Stomach (tissue), 9 donors: ENCODE results near the gene OMD. TPM values are rescaled to one million over a fixed set of nuclear protein-coding genes. Genes with fewer than 3 reads are reported as not detected.

ENCODE experiments used
- DNase-seq, 2 donors: peaks; one replicate each; pipeline versions ENCODE4 v3.0.0 to v3.0.0-alpha.2; 2013 to 2019
- H3K27ac ChIP-seq, 5 donors: fragments of 200-600 bp in 4 of 5; sonication (generic) in 4 of 5; one replicate each; pipeline ENCODE4 v1.5.1; 2013 to 2019; ENCODE audit warnings: mild to moderate bottlenecking in 1 of 5, moderate library complexity in 1 of 5
- H3K27me3 ChIP-seq, 3 donors: fragments of 200-600 bp; sonication (generic); one replicate each; pipeline ENCODE4 v1.5.1; 2017 to 2019; ENCODE audit warnings: mixed run types in 1 of 3
- H3K36me3 ChIP-seq, 4 donors: fragments of 200-600 bp; sonication (generic); 1 replicate in 3 of 4; 2 replicates in 1 of 4; pipeline ENCODE4 v1.5.1; 2016 to 2019
- H3K4me1 ChIP-seq, 4 donors: fragments of 200-600 bp; sonication (generic); one replicate each; pipeline ENCODE4 v1.5.1; 2016 to 2019
- H3K4me3 ChIP-seq, 4 donors: fragments of 200-600 bp; sonication (generic) in 3 of 4; one replicate each; pipeline ENCODE4 v1.5.1; 2016 to 2019; ENCODE audit warnings: mild to moderate bottlenecking in 1 of 4
- H3K9me3 ChIP-seq, 4 donors: fragments of 200-600 bp; sonication (generic); one replicate each; pipeline ENCODE4 v1.5.1; 2016 to 2019
- CTCF ChIP-seq, 7 experiments: fragments of 450-650 bp in 4 of 7; fragments of 200-600 bp in 3 of 7; sonication (generic) in 3 of 7; IDR thresholded peaks; one replicate each; pipeline ENCODE4 v1.5.1; 2016 to 2019; ENCODE audit warnings: antibody characterized with exemption in 7 of 7, control low read depth in 2 of 7, mild to moderate bottlenecking in 1 of 7
- EP300 ChIP-seq: sonication (generic); formaldehyde crosslinking; IDR thresholded peaks from one replicate; pipeline ENCODE4 v1.6.1; 2017; ENCODE audit warnings: antibody characterized with exemption
- POLR2A ChIP-seq, 4 donors: fragments of 450-650 bp; IDR thresholded peaks; one replicate each; pipeline ENCODE4 v1.6.1; 2016; ENCODE audit warnings: antibody characterized with exemption in 4 of 4, control low read depth in 2 of 4, mild to moderate bottlenecking in 1 of 4, moderate library complexity in 1 of 4
- POLR2AphosphoS5 ChIP-seq, 3 donors: sonication (generic); formaldehyde crosslinking; IDR thresholded peaks; one replicate each; pipeline ENCODE4 v1.6.1; 2016; ENCODE audit warnings: antibody characterized with exemption in 3 of 3
- WGBS, 5 donors: extraction: QIAGEN DNeasy Blood & Tissue Kit in 3 of 5; methylation state at CpG; one replicate each; pipeline versions ENCODE4 v1.1.5 to v1.1.7; 2013 to 2018; 5-methylcytosine and 5-hydroxymethylcytosine counted together
- intact Hi-C: fragments of 100-400 bp; cut with DNase I; formaldehyde crosslinking; loops from one replicate; pipeline ENCODE4 v1.15.1; 2023; ENCODE audit warnings: low total_unique reads
- polyA plus RNA-seq, 3 donors: library from polyadenylated mRNA; stranded (reverse); fragments of 200-250 nt; gene quantifications; one replicate each; pipeline ENCODE4 v1.2.3, GENCODE V29; 2013
- total RNA-seq, 5 donors: library from RNA; depleted of rRNA; stranded (reverse); fragments of >200 nt; gene quantifications; one replicate each; pipeline versions ENCODE4 v1.1.0 to v1.2.3, GENCODE V29; 2014 to 2016
- donor health status: healthy with polysubstance abuse.
- donor health status: Bipolar disorder and iron deficiency.
- donor health status: healthy.

OMD gene
- total and polyA plus RNA-seq, 8 donors = 0.56 to 18.9 (median 2.9) TPM

- TF ChIP-seq POLR2AphosphoS5 (IDR thresholded peaks at IDR 0.05) (no peak), CTCF (IDR thresholded peaks at IDR 0.05) (no peak), EP300 (no peak), POLR2A (IDR thresholded peaks at IDR 0.05) (no peak)
- H3K4me1 ChIP-seq = peaks cover 0 to 15% (median 7%) of the 10 kb centered on the region in 4 donors
- 74 to 89% (median 86%) methylated on average over 4 of the region's 4 CpGs for WGBS, 5 donors
- no peaks in the 10 kb centered on the region for H3K9me3 ChIP-seq
- DNase-seq = no peak
- H3K36me3 ChIP-seq = no peaks in the 10 kb centered on the region
- H3K27me3 ChIP-seq = no peaks in the 10 kb centered on the region
- H3K4me3 ChIP-seq = no peak overlapping the region
- H3K27ac ChIP-seq = peak overlapping the region in 1 of 5 donors; percentile 30
- intact Hi-C loops = no loop called here
Observed at GRCh38 chr9:92405818-92406217, 18.5 kb downstream of the OMD start.

- H3K27ac ChIP-seq = peak within 1 kb of the TSS in 1 of 5 donors; percentile 1
- H3K4me3 ChIP-seq = peak within 1 kb of the TSS in 2 of 4 donors; percentile 2 to 18
- WGBS, 5 donors = 67 to 87% (median 74%) methylated on average over 5 of the region's 5 CpGs
- TF ChIP-seq POLR2A (IDR thresholded peaks at IDR 0.05) = no peak
- no peak for TF ChIP-seq CTCF (IDR thresholded peaks at IDR 0.05)
- TF ChIP-seq EP300 = no peak
- no peak for TF ChIP-seq POLR2AphosphoS5 (IDR thresholded peaks at IDR 0.05)
- H3K27me3 ChIP-seq = no peaks in the 10 kb centered on the region
- no peaks in the 10 kb centered on the region for H3K9me3 ChIP-seq
- no peaks in the 10 kb centered on the region for H3K36me3 ChIP-seq
- peaks cover 0 to 15% (median 7%) of the 10 kb centered on the region in 4 donors for H3K4me1 ChIP-seq
- DNase-seq = peak in 1 of 2 donors; percentile 80
- intact Hi-C loops = no loop called here
Observed at GRCh38 chr9:92404042-92404836, 20.0 kb downstream of the OMD start, which contains the start of gene OGN. Gene OGN, minus strand, starts transcription at chr9:92404578. Its CDS starts 1,171 bp downstream, at chr9:92403407.

- WGBS, 5 donors = 57 to 72% (median 63%) methylated on average over 5 of the region's 5 CpGs
- DNase-seq = peak in 1 of 2 donors; percentile 44
- intact Hi-C loops = no loop called here
- no peaks in the 10 kb centered on the region for H3K36me3 ChIP-seq
- TF ChIP-seq EP300 = no peak
- no peak for TF ChIP-seq POLR2AphosphoS5 (IDR thresholded peaks at IDR 0.05)
- no peak for TF ChIP-seq POLR2A (IDR thresholded peaks at IDR 0.05)
- no peak for TF ChIP-seq CTCF (IDR thresholded peaks at IDR 0.05)
- H3K4me3 ChIP-seq = peak overlapping the region in 2 of 4 donors; percentile 2 to 18
- H3K4me1 ChIP-seq = peaks cover 0 to 15% (median 7%) of the 10 kb centered on the region in 4 donors
- H3K9me3 ChIP-seq = no peaks in the 10 kb centered on the region
- no peaks in the 10 kb centered on the region for H3K27me3 ChIP-seq
- no peak overlapping the region for H3K27ac ChIP-seq
Observed at GRCh38 chr9:92402826-92403745, 21.2 kb downstream of the OMD start.

- no peaks in the 10 kb centered on the region for H3K9me3 ChIP-seq
- no peaks in the 10 kb centered on the region for H3K36me3 ChIP-seq
- H3K4me3 ChIP-seq = no peak overlapping the region
- TF ChIP-seq EP300 (no peak), POLR2AphosphoS5 (IDR thresholded peaks at IDR 0.05) (no peak), POLR2A (IDR thresholded peaks at IDR 0.05) (no peak), CTCF (IDR thresholded peaks at IDR 0.05) (no peak)
- no peak for DNase-seq
- WGBS, 5 donors = 70 to 88% (median 77%) methylated on average over 1 of the region's 1 CpG
- no peaks in the 10 kb centered on the region for H3K27me3 ChIP-seq
- no peak overlapping the region for H3K27ac ChIP-seq
- intact Hi-C loops = no loop called here
- H3K4me1 ChIP-seq = peaks cover 0 to 15% (median 7%) of the 10 kb centered on the region in 4 donors
Observed at GRCh38 chr9:92402360-92402759, 21.9 kb downstream of the OMD start.
